H1 (cell line): ENCODE results near the gene FDXACB1. TPM values are rescaled to one million over a fixed set of nuclear protein-coding genes. Genes with fewer than 3 reads are reported as not detected.

Experiments used
- CTCF ChIA-PET: fragments of 300-600 bp; sonication (Branson Sonifier 250); formaldehyde crosslinking; loops from one replicate; lab custom pipeline; 2021; ENCODE audit not compliant: partially characterized antibody; lab: Charles Lee
- POLR2A ChIA-PET: fragments of 300-600 bp; sonication (Branson Sonifier 250); formaldehyde crosslinking; loops from one replicate; lab custom pipeline; 2021; ENCODE audit warnings: inconsistent platforms; ENCODE audit not compliant: partially characterized antibody; lab: Charles Lee
- DNase-seq, 2 experiments: peaks; one replicate each; pipeline versions ENCODE4 v3.0.0 to v3.0.0-alpha.2; 2010 to 2022; ENCODE audit warnings: low spot score in 2 of 2, low read depth in 1 of 2, mixed read lengths in 1 of 2
- FAIRE-seq: peaks from 2 replicates; lab custom pipeline; 2011; peaks lifted over from hg19 to GRCh38; lab: Jason Lieb, UNC
- H2AFZ ChIP-seq: 2 replicates; pipeline ENCODE4 v1.8.1; 2012; ENCODE audit warnings: low read length, inconsistent platforms
- H2AK5ac ChIP-seq: 2 replicates; pipeline ENCODE4 v1.6.1; 2013; ENCODE audit warnings: low read depth, low read length
- H2BK120ac ChIP-seq: replicated peaks from 2 replicates; pipeline ENCODE3; 2013; ENCODE audit warnings: low read depth, low read length, inconsistent platforms
- H2BK12ac ChIP-seq: 2 replicates; pipeline ENCODE4 v1.6.1; 2013; ENCODE audit warnings: low read depth, low read length
- H2BK15ac ChIP-seq: 2 replicates; pipeline ENCODE4 v1.6.1; 2013; ENCODE audit warnings: low read length
- H2BK20ac ChIP-seq: 2 replicates; pipeline ENCODE4 v1.6.1; 2013; ENCODE audit warnings: low read length
- H2BK5ac ChIP-seq: 2 replicates; pipeline ENCODE4 v1.6.1; 2013; ENCODE audit warnings: low read depth, low read length
- H3K14ac ChIP-seq: 2 replicates; pipeline ENCODE4 v1.6.1; 2013; ENCODE audit warnings: inconsistent platforms; ENCODE audit not compliant: insufficient read length
- H3K18ac ChIP-seq: 2 replicates; pipeline ENCODE4 v1.6.1; 2013; ENCODE audit warnings: low read length; ENCODE audit errors: extremely low read depth
- H3K23ac ChIP-seq: 2 replicates; pipeline ENCODE4 v1.6.1; 2013; ENCODE audit warnings: inconsistent platforms; ENCODE audit not compliant: insufficient read length
- H3K23me2 ChIP-seq: 2 replicates; pipeline ENCODE4 v1.6.1; 2013; ENCODE audit warnings: low read depth, low read length
- H3K27ac ChIP-seq: 2 replicates; pipeline ENCODE4 v1.6.1; 2011; ENCODE audit warnings: low read depth, low read length, inconsistent platforms
- H3K27me3 ChIP-seq, 4 experiments: replicated peaks in 1 of 4; 1 replicate in 1 of 4; 2 replicates in 3 of 4; pipeline versions ENCODE4 v1.6.1 to v1.8.1; 2011 to 2013; ENCODE audit warnings: low read length in 3 of 4, mild to moderate bottlenecking in 3 of 4, inconsistent platforms in 2 of 4, mixed read lengths in 2 of 4, moderate library complexity in 1 of 4; ENCODE audit not compliant: control insufficient read depth in 3 of 4, insufficient read depth in 3 of 4; ENCODE audit errors: extremely low read depth in 1 of 4
- H3K36me3 ChIP-seq, 4 experiments: 2 replicates each; pipeline versions ENCODE4 v1.6.1 to v1.8.1; 2011 to 2013; ENCODE audit warnings: mild to moderate bottlenecking in 4 of 4, low read length in 3 of 4, moderate library complexity in 2 of 4, control low read depth in 1 of 4, inconsistent platforms in 1 of 4; ENCODE audit not compliant: insufficient read depth in 4 of 4, control insufficient read depth in 2 of 4
- H3K4ac ChIP-seq: replicated peaks from 2 replicates; pipeline ENCODE3; 2013; ENCODE audit warnings: low read length, low read depth, mixed read lengths, inconsistent platforms; ENCODE audit not compliant: insufficient read length
- H3K4me1 ChIP-seq, 4 experiments: replicated peaks in 1 of 4; 1 replicate in 1 of 4; 2 replicates in 3 of 4; pipeline versions ENCODE4 v1.6.1 to v1.8.1; 2011 to 2013; ENCODE audit warnings: low read length in 3 of 4, inconsistent platforms in 2 of 4, mixed read lengths in 1 of 4; ENCODE audit not compliant: insufficient read depth in 4 of 4, control insufficient read depth in 3 of 4
- H3K4me2 ChIP-seq, 2 experiments: 2 replicates each; pipeline versions ENCODE4 v1.6.1 to v1.8.1; 2011 to 2013; ENCODE audit warnings: low read depth in 2 of 2, low read length in 2 of 2, control low read depth in 1 of 2, inconsistent platforms in 1 of 2, mild to moderate bottlenecking in 1 of 2; ENCODE audit not compliant: insufficient read depth in 1 of 2
- H3K4me3 ChIP-seq, 4 experiments: fragments of 200-600, 300-600 bp in 1 of 4; sonication (generic), shearing (Covaris generic), sonication (Bioruptor Twin) in 1 of 4; 2 replicates each; pipeline versions ENCODE4 v1.5.1 to v1.8.1; 2011 to 2016; ENCODE audit warnings: low read length in 4 of 4, low read depth in 3 of 4, control low read depth in 2 of 4, inconsistent platforms in 2 of 4, mild to moderate bottlenecking in 2 of 4, mixed read lengths in 1 of 4, moderate library complexity in 1 of 4; ENCODE audit not compliant: insufficient read depth in 2 of 4; ENCODE audit errors: extremely low read depth in 1 of 4
- H3K56ac ChIP-seq: replicated peaks from 2 replicates; pipeline ENCODE3; 2013; ENCODE audit warnings: low read depth, mild to moderate bottlenecking, mixed read lengths, low read length, inconsistent platforms; ENCODE audit not compliant: insufficient read length
- H3K79me1 ChIP-seq: 2 replicates; pipeline ENCODE4 v1.6.1; 2013; ENCODE audit warnings: low read depth, low read length, control low read depth
- H3K79me2 ChIP-seq, 2 experiments: 2 replicates each; pipeline versions ENCODE4 v1.6.1 to v1.8.1; 2012 to 2013; ENCODE audit warnings: low read length in 2 of 2, mild to moderate bottlenecking in 2 of 2, inconsistent platforms in 1 of 2; ENCODE audit not compliant: insufficient read depth in 2 of 2, control insufficient read depth in 1 of 2
- H3K9ac ChIP-seq, 4 experiments: replicated peaks in 1 of 4; 1 replicate in 1 of 4; 2 replicates in 3 of 4; pipeline versions ENCODE4 v1.6.1 to v1.8.1; 2011 to 2013; ENCODE audit warnings: low read depth in 3 of 4, low read length in 3 of 4, control low read depth in 2 of 4, mild to moderate bottlenecking in 2 of 4, moderate library complexity in 2 of 4, inconsistent platforms in 1 of 4; ENCODE audit errors: extremely low read depth in 1 of 4
- H3K9me3 ChIP-seq, 2 experiments: 2 replicates each; pipeline versions ENCODE4 v1.6.1 to v1.8.1; 2012 to 2013; ENCODE audit warnings: mild to moderate bottlenecking in 2 of 2, moderate library complexity in 2 of 2, control low read depth in 1 of 2, inconsistent platforms in 1 of 2, low read depth in 1 of 2, low read length in 1 of 2, mixed read lengths in 1 of 2; ENCODE audit not compliant: insufficient read depth in 2 of 2
- H4K20me1 ChIP-seq, 2 experiments: replicated peaks in 1 of 2; 2 replicates each; pipeline versions ENCODE3 to v1.8.1; 2011 to 2013; ENCODE audit warnings: inconsistent platforms in 2 of 2, low read length in 2 of 2, mild to moderate bottlenecking in 1 of 2; ENCODE audit not compliant: insufficient read depth in 2 of 2, control insufficient read depth in 1 of 2
- H4K5ac ChIP-seq: 2 replicates; pipeline ENCODE4 v1.6.1; 2013; ENCODE audit warnings: low read length, low read depth, mixed read lengths, inconsistent platforms; ENCODE audit not compliant: insufficient read length
- H4K8ac ChIP-seq: 2 replicates; pipeline ENCODE4 v1.8.0; 2013; ENCODE audit warnings: mild to moderate bottlenecking, moderate library complexity, low read length, inconsistent platforms; ENCODE audit not compliant: insufficient read depth; ENCODE audit errors: extremely low read depth
- H4K91ac ChIP-seq: replicated peaks from 2 replicates; pipeline ENCODE3; 2013; ENCODE audit warnings: low read length, mixed read lengths, inconsistent platforms; ENCODE audit not compliant: insufficient read length
- CBX5 ChIP-seq: fragments of 300-800, 300-1000 bp; sonication (generic); IDR thresholded peaks from 2 replicates; pipeline ENCODE4 v1.7.1; 2016; ENCODE audit warnings: antibody characterized with exemption, low read length, low read depth
- EP300 ChIP-seq, 2 experiments: IDR thresholded peaks; 1 replicate in 1 of 2; 2 replicates in 1 of 2; pipeline ENCODE4 v1.6.1; 2011 to 2012; ENCODE audit warnings: low read depth in 2 of 2, low read length in 2 of 2, mild to moderate bottlenecking in 2 of 2, borderline replicate concordance in 1 of 2, inconsistent platforms in 1 of 2, moderate library complexity in 1 of 2
- KDM4A ChIP-seq: IDR thresholded peaks from one replicate; pipeline ENCODE4 v1.7.1; 2012; ENCODE audit warnings: low read depth, mild to moderate bottlenecking, moderate library complexity, low read length, inconsistent platforms; ENCODE audit not compliant: severe bottlenecking
- WGBS, 2 experiments: shearing (Covaris generic) in 1 of 2; methylation state at CpG; one replicate each; pipeline versions ENCODE4 v1.1.6 to v1.1.7; 2013 to 2015; ENCODE audit warnings: low lambda C conversion rate in 2 of 2, mixed read lengths in 2 of 2, inconsistent platforms in 1 of 2, low coverage in 1 of 2, missing lambda C conversion rate in 1 of 2; ENCODE audit not compliant: insufficient replicate concordance in 2 of 2, insufficient coverage in 1 of 2, insufficient read length in 1 of 2; ENCODE audit errors: extremely low coverage in 1 of 2, missing lambda C conversion rate in 1 of 2; 5-methylcytosine and 5-hydroxymethylcytosine counted together
- polyA plus RNA-seq, 7 experiments: library from polyadenylated mRNA; depleted of rRNA in 3 of 7; stranded (reverse) in 5 of 7; unstranded in 2 of 7; fragments of >200 nt in 5 of 7; fragments of 200-250 nt in 2 of 7; gene quantifications; 1 replicate in 5 of 7; 2 replicates in 1 of 7; 4 replicates in 1 of 7; pipeline versions ENCODE4 v1.2.1 to v1.2.3, GENCODE V29; 2011 to 2013; ENCODE audit warnings: missing spikeins in 2 of 7, mixed read lengths in 2 of 7
- total RNA-seq: library from RNA; stranded (reverse); fragmentation: NEBNext Ultra II Directional; extraction: Animal tissue kit (Norgen Biotek cat#: 25700); gene quantifications from 2 replicates; pipeline ENCODE4 v1.2.1, GENCODE V29; 2021

FDXACB1 gene
- total and polyA plus RNA-seq, 2 of the 8 experiments (the other 6 are each of a cell fraction or from before 2014, with no cell fraction given) = 1.4 to 2.3 TPM

- Histone ChIP-seq H3K27ac (no peak overlapping the region), H3K4me3 (no peak overlapping the region), H3K23me2 (no peaks in the 10 kb centered on the region), H3K9ac (no peak overlapping the region), H3K9me3 (no peaks in the 10 kb centered on the region), H3K79me1 (no peaks in the 10 kb centered on the region), H3K36me3 (no peaks in the 10 kb centered on the region), H2AFZ (no peak overlapping the region), H3K23ac (no peak overlapping the region), H3K56ac (no peak overlapping the region), H3K4ac (no peak overlapping the region), H2BK12ac (no peak overlapping the region), H2BK15ac (no peak overlapping the region), H3K14ac (no peak overlapping the region), H2AK5ac (no peak overlapping the region), H4K5ac (no peak overlapping the region), H2BK5ac (no peak overlapping the region), H4K91ac (no peak overlapping the region), H3K79me2 (no peaks in the 10 kb centered on the region), H2BK120ac (no peak overlapping the region), H3K18ac (no peak overlapping the region), H2BK20ac (no peak overlapping the region), H3K4me1 (no peaks in the 10 kb centered on the region; a peak in 1 of 7 replicates), H4K8ac (no peak overlapping the region), H3K27me3 (no peaks in the 10 kb centered on the region), H3K4me2 (no peak overlapping the region), H4K20me1 (no peaks in the 10 kb centered on the region)
- ChIA-PET POLR2A (no interaction called here), CTCF (interaction anchor here (0.5 to 2.5 kb wide), 12 partner anchors 9 to 264 kb away, joined by 3 to 12 read pairs (median 4); partner anchors contain the start of gene ALG9)
- DNase-seq = no peak
- TF ChIP-seq KDM4A (no peak), CBX5 (no peak), EP300 (IDR thresholded peaks at IDR 0.05; ENCODE audit: borderline replicate concordance in 1 of 2, low read depth in 2 of 2, low read length in 2 of 2) (no peak)
- FAIRE-seq = no peak
- WGBS, 2 experiments = 96% methylated on average over 7 of the region's 8 CpGs; no CpG with 5 or more reads in 1 of the 2 experiments
Observed at GRCh38 chr11:111851067-111851466, 27.9 kb downstream of the FDXACB1 start.
